IMR-90 (cell line): ENCODE results near the gene GUCY1B1. TPM values are rescaled to one million over a fixed set of nuclear protein-coding genes. Genes with fewer than 3 reads are reported as not detected.

Experiments used
- ATAC-seq: fragments of 200-7000 bp; cut with Tn5 transposase; 2 replicates; pipeline ENCODE4 v1.9.1; 2020; ENCODE audit warnings: low read depth, mild to moderate bottlenecking, moderate library complexity
- BruUV-seq: library from RNA; stranded (reverse); fragments of 400-500 nt; replicated peaks from 2 replicates; lab custom pipeline; 2021; lab: Mats Ljungman, UMichigan
- CTCF ChIA-PET: fragments of 300-600 bp; formaldehyde crosslinking; extraction: SDS; loops from one replicate; lab custom pipeline; 2021; ENCODE audit warnings: antibody characterized with exemption; lab: Yijun Ruan, JAX
- POLR2A ChIA-PET: fragments of 300-600 bp; sonication (Branson Sonifier 250); formaldehyde crosslinking; loops from one replicate; lab custom pipeline; 2022; ENCODE audit warnings: antibody characterized with exemption; ENCODE audit not compliant: unreplicated experiment; lab: Charles Lee
- DNase-seq: peaks from one replicate; pipeline ENCODE4 v3.0.0; 2013
- H2AFZ ChIP-seq: replicated peaks from 2 replicates; pipeline ENCODE3; 2013; ENCODE audit warnings: low read length, mild to moderate bottlenecking; ENCODE audit not compliant: poor library complexity
- H2AK5ac ChIP-seq: 2 replicates; pipeline ENCODE4 v1.6.1; 2013; ENCODE audit warnings: low read depth, low read length, inconsistent platforms
- H2AK9ac ChIP-seq: replicated peaks from 2 replicates; pipeline ENCODE3; 2013; ENCODE audit warnings: mild to moderate bottlenecking, low read depth, low read length, moderate library complexity; ENCODE audit not compliant: poor library complexity
- H2BK120ac ChIP-seq: 2 replicates; pipeline ENCODE4 v1.6.1; 2013; ENCODE audit warnings: low read depth, low read length, inconsistent platforms
- H2BK15ac ChIP-seq: 3 replicates; pipeline ENCODE4 v1.6.1; 2013; ENCODE audit warnings: low read depth, low read length, inconsistent platforms
- H2BK20ac ChIP-seq: 2 replicates; pipeline ENCODE4 v1.6.1; 2013; ENCODE audit warnings: low read depth, mild to moderate bottlenecking, inconsistent platforms, low read length, moderate library complexity
- H2BK5ac ChIP-seq: 2 replicates; pipeline ENCODE4 v1.6.1; 2013; ENCODE audit warnings: mild to moderate bottlenecking, low read depth, low read length, inconsistent platforms; ENCODE audit not compliant: poor library complexity, severe bottlenecking
- H3K14ac ChIP-seq: replicated peaks from 2 replicates; pipeline ENCODE4 v1.6.1; 2013; ENCODE audit warnings: low read depth, low read length, inconsistent platforms
- H3K18ac ChIP-seq: 2 replicates; pipeline ENCODE4 v1.6.1; 2013; ENCODE audit warnings: low read depth, low read length, control low read depth
- H3K23ac ChIP-seq: 2 replicates; pipeline ENCODE4 v1.6.1; 2013; ENCODE audit warnings: low read depth, low read length, inconsistent platforms
- H3K27ac ChIP-seq: 2 replicates; pipeline ENCODE4 v1.5.1; 2013; ENCODE audit warnings: mild to moderate bottlenecking, control low read depth, low read length; ENCODE audit not compliant: insufficient read depth
- H3K27me3 ChIP-seq: 2 replicates; pipeline ENCODE4 v1.6.1; 2013; ENCODE audit warnings: low read length; ENCODE audit not compliant: control insufficient read depth, insufficient read depth
- H3K36me3 ChIP-seq: 2 replicates; pipeline ENCODE4 v1.6.1; 2013; ENCODE audit warnings: low read length, mixed read lengths; ENCODE audit not compliant: control insufficient read depth, insufficient read depth
- H3K4ac ChIP-seq: 2 replicates; pipeline ENCODE4 v1.6.1; 2013; ENCODE audit warnings: low read depth, low read length, inconsistent platforms
- H3K4me1 ChIP-seq: 2 replicates; pipeline ENCODE4 v1.6.1; 2013; ENCODE audit warnings: low read length, mixed read lengths; ENCODE audit not compliant: control insufficient read depth, insufficient read depth
- H3K4me2 ChIP-seq: 2 replicates; pipeline ENCODE4 v1.6.1; 2013; ENCODE audit warnings: low read depth, mild to moderate bottlenecking, control low read depth, low read length, moderate library complexity
- H3K4me3 ChIP-seq: 2 replicates; pipeline ENCODE4 v1.5.1; 2013; ENCODE audit warnings: low read depth, mild to moderate bottlenecking, control low read depth, low read length, moderate library complexity; ENCODE audit not compliant: insufficient read depth
- H3K56ac ChIP-seq: 2 replicates; pipeline ENCODE4 v1.6.1; 2013; ENCODE audit warnings: low read length, inconsistent platforms; ENCODE audit not compliant: insufficient read depth; ENCODE audit errors: extremely low read depth
- H3K79me1 ChIP-seq, 2 experiments: 2 replicates each; pipeline ENCODE4 v1.6.1; 2013; ENCODE audit warnings: low read length in 2 of 2, inconsistent platforms in 1 of 2, low read depth in 1 of 2
- H3K9ac ChIP-seq: 2 replicates; pipeline ENCODE4 v1.6.1; 2013; ENCODE audit warnings: low read depth, low read length, control low read depth
- H3K9me1 ChIP-seq: 2 replicates; pipeline ENCODE4 v1.6.1; 2013; ENCODE audit warnings: low read length, inconsistent platforms; ENCODE audit not compliant: insufficient read depth
- H3K9me3 ChIP-seq: 2 replicates; pipeline ENCODE4 v1.6.1; 2013; ENCODE audit warnings: low read length; ENCODE audit not compliant: control insufficient read depth, insufficient read depth
- H4K20me1 ChIP-seq: 2 replicates; pipeline ENCODE4 v1.6.1; 2013; ENCODE audit warnings: low read length, inconsistent platforms; ENCODE audit not compliant: insufficient read depth
- H4K5ac ChIP-seq: 2 replicates; pipeline ENCODE4 v1.6.1; 2013; ENCODE audit warnings: mild to moderate bottlenecking, low read depth, low read length, control low read depth
- H4K8ac ChIP-seq, 2 experiments: 2 replicates each; pipeline ENCODE4 v1.6.1; 2013; ENCODE audit warnings: low read depth in 2 of 2, low read length in 2 of 2, control low read depth in 1 of 2, inconsistent platforms in 1 of 2
- H4K91ac ChIP-seq: 2 replicates; pipeline ENCODE4 v1.6.1; 2013; ENCODE audit warnings: low read depth, low read length, inconsistent platforms; ENCODE audit not compliant: insufficient read depth
- MAFK ChIP-seq: IDR thresholded peaks from 2 replicates; pipeline ENCODE4 v1.6.1; 2012; ENCODE audit warnings: low read depth, low read length, improper control_type of control experiment
- MXI1 ChIP-seq: IDR thresholded peaks from 2 replicates; pipeline ENCODE4 v1.6.1; 2012; ENCODE audit warnings: low read depth, mild to moderate bottlenecking, low read length, moderate library complexity, borderline replicate concordance
- WGBS, 2 experiments: methylation state at CpG; one replicate each; pipeline versions ENCODE4 v1.1.5 to v1.1.7; 2013; ENCODE audit warnings: missing lambda C conversion rate in 2 of 2; ENCODE audit not compliant: insufficient read length in 1 of 2; ENCODE audit errors: extremely low coverage in 2 of 2; 5-methylcytosine and 5-hydroxymethylcytosine counted together
- dilution Hi-C: fragments of 300-500 bp; cut with HindIII; formaldehyde crosslinking; loops from one replicate; pipeline ENCODE4 v1.14.3; 2018; ENCODE audit warnings: low sequenced_read_pairs; ENCODE audit not compliant: unreplicated experiment
- in situ Hi-C: fragments of 300-500 bp; cut with MboI; formaldehyde crosslinking; loops from 3 replicates; pipeline ENCODE4 v1.14.3; 2019; ENCODE audit warnings: low sequenced_read_pairs, inconsistent platforms, mixed read lengths
- intact Hi-C: fragments of 100-400 bp; cut with micrococcal nuclease; formaldehyde crosslinking; loops from 2 replicates; pipeline ENCODE4 v1.10.0; 2022
- polyA plus RNA-seq, 3 experiments: library from polyadenylated mRNA; depleted of rRNA; stranded (reverse); fragments of >200 nt; gene quantifications; 2 replicates each; pipeline ENCODE4 v1.2.3, GENCODE V29; 2012; ENCODE audit warnings: low replicate concordance in 1 of 3
- total RNA-seq: library from RNA; depleted of rRNA; stranded (reverse); fragments of >200 nt; gene quantifications from 2 replicates; pipeline ENCODE4 v1.2.3, GENCODE V29; 2012

The GUCY1B1 gene
- total and polyA plus RNA-seq, 2 of the 4 experiments (the other 2 are of a cell fraction): 2.9 to 3.8 TPM

DNA sequence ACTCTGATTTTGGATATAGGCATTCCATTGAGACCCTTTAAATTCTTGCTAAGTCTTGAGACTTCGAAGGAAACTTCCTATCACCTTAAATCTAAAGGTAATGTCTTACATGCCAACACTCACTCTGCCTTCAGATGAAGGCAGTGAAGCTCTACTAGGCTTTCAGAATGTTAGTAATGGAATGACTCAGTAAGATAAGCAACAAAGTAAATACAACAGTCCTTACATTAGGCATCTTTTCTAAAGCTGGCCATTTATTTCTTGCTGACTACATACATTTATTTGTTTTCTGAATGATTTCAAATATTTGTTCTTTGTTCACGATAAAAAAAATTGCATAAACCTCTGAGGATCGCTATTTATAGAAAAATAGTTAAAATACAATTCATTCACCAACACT, 63.8 kb downstream of the GUCY1B1 start:
- ATAC-seq: peak; percentile 87
- Histone ChIP-seq H3K9ac (no peak overlapping the region), H2BK5ac (no peak overlapping the region), H3K4me2 (no peak overlapping the region), H4K91ac (no peak overlapping the region), H4K20me1 (no peaks in the 10 kb centered on the region), H3K27me3 (no peaks in the 10 kb centered on the region), H3K23ac (no peak overlapping the region), H3K9me3 (no peaks in the 10 kb centered on the region), H2BK20ac (no peak overlapping the region), H3K9me1 (peaks cover 2% of the 10 kb centered on the region; the same call in 1 of the 2 replicates), H2BK15ac (no peak overlapping the region), H3K14ac (no peak overlapping the region), H4K8ac (no peak overlapping the region), H2AK5ac (no peak overlapping the region), H2AFZ (no peak overlapping the region), H3K4ac (no peak overlapping the region), H3K4me3 (no peak overlapping the region), H2BK120ac (no peak overlapping the region), H3K56ac (no peak overlapping the region), H4K5ac (no peak overlapping the region), H3K36me3 (no peaks in the 10 kb centered on the region), H3K18ac (no peak overlapping the region), H3K4me1 (no peaks in the 10 kb centered on the region), H2AK9ac (no peak overlapping the region), H3K79me1 (no peaks in the 10 kb centered on the region), H3K27ac (no peak overlapping the region)
- ChIA-PET POLR2A (no interaction called here), CTCF (no interaction called here)
- no TSS peak for BruUV-seq
- dilution Hi-C loops (no loop called here), intact Hi-C loops (no loop called here), in situ Hi-C loops (no loop called here)
- TF ChIP-seq MAFK (peak; percentile 61), MXI1 (no peak)
- peak; percentile 48 for DNase-seq
- WGBS, 2 experiments: no CpG with 5 or more reads among the region's 3 CpGs
